ENCODE results near the gene CTRB1. TPM values are rescaled to one million over a fixed set of nuclear protein-coding genes. Genes with fewer than 3 reads are reported as not detected.
"Not testable (repeated sequence)": the region's sequence is repeated elsewhere in the genome, so short reads cannot be mapped to it uniquely, and the experiment has no call there.

The CTRB1 gene
- total RNA-seq, 1 donor from 2014 or later, result not detected

GRCh38 chr16:75195811-75196790, 22.7 kb upstream of the CTRB1 start:
- no peaks in the 10 kb centered on the region for H3K36me3 Mint-ChIP-seq (ENCODE audit: low read depth)
- intact Hi-C loops (cut with micrococcal nuclease), result no loop called here
- DNase-seq, result no peak
- H3K27me3 Mint-ChIP-seq, result peaks cover 27% of the 10 kb centered on the region
- H3K4me1 Mint-ChIP-seq, result peaks cover 13% of the 10 kb centered on the region
- H3K4me3 Mint-ChIP-seq, result no peak overlapping the region
- no peaks in the 10 kb centered on the region for H3K9me3 Mint-ChIP-seq
- no peak overlapping the region for H3K27ac Mint-ChIP-seq

- intact Hi-C loops (cut with micrococcal nuclease), result no loop called here
These were observed 22.0 kb upstream of the CTRB1 start for GRCh38 chr16:75196836-75197235.

GRCh38 chr16:75197522-75198134, 21.2 kb upstream of the CTRB1 start:
- no peak overlapping the region for H3K4me3 Mint-ChIP-seq
- no peak overlapping the region for H3K27ac Mint-ChIP-seq

More at GRCh38 chr16:75196836-75197235, 22.0 kb upstream of the CTRB1 start:
- no peaks in the 10 kb centered on the region for H3K36me3 Mint-ChIP-seq (ENCODE audit: low read depth)
- H3K9me3 Mint-ChIP-seq, result no peaks in the 10 kb centered on the region
- peaks cover 16% of the 10 kb centered on the region for H3K4me1 Mint-ChIP-seq
- peaks cover 30% of the 10 kb centered on the region for H3K27me3 Mint-ChIP-seq
- H3K27ac Mint-ChIP-seq, result no peak overlapping the region
- no peak overlapping the region for H3K4me3 Mint-ChIP-seq
- no peak for DNase-seq

GRCh38 chr16:75198135-75198600, 20.6 kb upstream of the CTRB1 start:
- H3K36me3 Mint-ChIP-seq (ENCODE audit: low read depth), result no peaks in the 10 kb centered on the region
- intact Hi-C loops (cut with micrococcal nuclease), result loop anchor here (2.0 kb wide), 1 partner anchor 267 kb away; the partner anchor contains the start of gene TMEM170A
- H3K27ac Mint-ChIP-seq, result no peak overlapping the region
- H3K4me3 Mint-ChIP-seq, result no peak overlapping the region
- DNase-seq, result no peak
- H3K4me1 Mint-ChIP-seq, result peaks cover 16% of the 10 kb centered on the region
- H3K9me3 Mint-ChIP-seq, result no peaks in the 10 kb centered on the region
- peaks cover 30% of the 10 kb centered on the region for H3K27me3 Mint-ChIP-seq

More at GRCh38 chr16:75197522-75198134, 21.2 kb upstream of the CTRB1 start:
- intact Hi-C loops (cut with micrococcal nuclease), result loop anchor here (2.0 kb wide), 1 partner anchor 267 kb away; the partner anchor contains the start of gene TMEM170A
- Mint-ChIP-seq H3K27me3 (peaks cover 30% of the 10 kb centered on the region), H3K4me1 (peaks cover 16% of the 10 kb centered on the region), H3K36me3 (ENCODE audit: low read depth) (no peaks in the 10 kb centered on the region), H3K9me3 (no peaks in the 10 kb centered on the region)
- no peak for DNase-seq

GRCh38 chr16:75202069-75202590, 16.7 kb upstream of the CTRB1 start:
- Mint-ChIP-seq H3K4me1 (peaks cover 16% of the 10 kb centered on the region), H3K9me3 (no peaks in the 10 kb centered on the region), H3K4me3 (no peak overlapping the region), H3K27me3 (peaks cover 24% of the 10 kb centered on the region), H3K36me3 (ENCODE audit: low read depth) (no peaks in the 10 kb centered on the region), H3K27ac (no peak overlapping the region)
- DNase-seq, result no peak
- intact Hi-C loops (cut with micrococcal nuclease), result no loop called here

- no peak for DNase-seq
- H3K4me1 Mint-ChIP-seq, result peaks cover 12% of the 10 kb centered on the region
- peaks cover 15% of the 10 kb centered on the region for H3K27me3 Mint-ChIP-seq
- H3K27ac Mint-ChIP-seq, result no peak overlapping the region
- H3K4me3 Mint-ChIP-seq, result no peak overlapping the region
- intact Hi-C loops (cut with micrococcal nuclease), result no loop called here
- no peaks in the 10 kb centered on the region for H3K9me3 Mint-ChIP-seq
- no peaks in the 10 kb centered on the region for H3K36me3 Mint-ChIP-seq (ENCODE audit: low read depth)
These were observed 15.7 kb upstream of the CTRB1 start for GRCh38 chr16:75203096-75203495.

GRCh38 chr16:75203667-75204409, 14.9 kb upstream of the CTRB1 start:
- no peak for DNase-seq
- Mint-ChIP-seq H3K27ac (no peak overlapping the region), H3K27me3 (peaks cover 11% of the 10 kb centered on the region), H3K4me3 (no peak overlapping the region), H3K9me3 (no peaks in the 10 kb centered on the region), H3K4me1 (peaks cover 10% of the 10 kb centered on the region), H3K36me3 (ENCODE audit: low read depth) (no peaks in the 10 kb centered on the region)
- intact Hi-C loops (cut with micrococcal nuclease), result no loop called here

GRCh38 chr16:75204410-75204758, 14.4 kb upstream of the CTRB1 start:
- intact Hi-C loops (cut with micrococcal nuclease), result no loop called here
- Mint-ChIP-seq H3K27ac (no peak overlapping the region), H3K36me3 (ENCODE audit: low read depth) (no peaks in the 10 kb centered on the region), H3K27me3 (peaks cover 11% of the 10 kb centered on the region), H3K9me3 (no peaks in the 10 kb centered on the region), H3K4me1 (peaks cover 8% of the 10 kb centered on the region), H3K4me3 (no peak overlapping the region)
- DNase-seq, result no peak

GRCh38 chr16:75204905-75205304, 13.9 kb upstream of the CTRB1 start:
- H3K4me3 Mint-ChIP-seq; intact Hi-C loops (cut with micrococcal nuclease); H3K9me3 Mint-ChIP-seq; H3K36me3 Mint-ChIP-seq (ENCODE audit: low read depth); DNase-seq; H3K27ac Mint-ChIP-seq; H3K4me1 Mint-ChIP-seq: not testable (repeated sequence)
- peaks cover 11% of the 10 kb centered on the region for H3K27me3 Mint-ChIP-seq

- H3K4me1 Mint-ChIP-seq; H3K9me3 Mint-ChIP-seq; H3K4me3 Mint-ChIP-seq; DNase-seq; H3K27ac Mint-ChIP-seq; H3K36me3 Mint-ChIP-seq (ENCODE audit: low read depth); H3K27me3 Mint-ChIP-seq; intact Hi-C loops (cut with micrococcal nuclease): not testable (repeated sequence)
These were observed 13.3 kb upstream of the CTRB1 start for GRCh38 chr16:75205438-75205837.

GRCh38 chr16:75205961-75206748, 12.6 kb upstream of the CTRB1 start:
- not testable (repeated sequence) for H3K4me1 Mint-ChIP-seq; H3K4me3 Mint-ChIP-seq; H3K27me3 Mint-ChIP-seq; H3K36me3 Mint-ChIP-seq (ENCODE audit: low read depth); H3K27ac Mint-ChIP-seq; DNase-seq; H3K9me3 Mint-ChIP-seq
- intact Hi-C loops (cut with micrococcal nuclease), result loop anchor here (2.0 kb wide), 1 partner anchor 19 kb away; no protein-coding TSS in a partner anchor

GRCh38 chr16:75206749-75207451, 11.9 kb upstream of the CTRB1 start, which contains the start of gene CTRB2:
Gene CTRB2 (minus strand): TSS chr16:75207161. CDS start chr16:75207141, 20 bp downstream.
- no peaks in the 10 kb centered on the region for H3K36me3 Mint-ChIP-seq (ENCODE audit: low read depth)
- H3K9me3 Mint-ChIP-seq, result no peaks in the 10 kb centered on the region
- no peaks in the 10 kb centered on the region for H3K27me3 Mint-ChIP-seq
- no peak within 1 kb of the TSS for H3K4me3 Mint-ChIP-seq
- H3K4me1 Mint-ChIP-seq, result no peaks in the 10 kb centered on the region
- no peak for DNase-seq
- H3K27ac Mint-ChIP-seq, result no peak within 1 kb of the TSS
- intact Hi-C loops (cut with micrococcal nuclease), result loop anchor here (2.0 kb wide), 1 partner anchor 18 kb away; no protein-coding TSS in a partner anchor
